Measurements from ENCODE around the gene SPSB3. TPM values are rescaled to one million over a fixed set of nuclear protein-coding genes. Genes with fewer than 3 reads are reported as not detected.

The SPSB3 gene
- 9.5 to 18.3 TPM (median 12.2 TPM) in 3 replicates for polyA plus RNA-seq
- polyA plus RNA-seq (2011; ENCODE audit: low read depth), result 14.0 TPM
- 6.7 and 15.3 TPM in 2 replicates for polyA plus RNA-seq (2011; cell fraction: cytosol; rRNA removed)
- polyA plus RNA-seq (2011; cell fraction: nucleus; rRNA removed), result 33.8 and 41.5 TPM in 2 replicates
- 12.3 and 31.5 TPM in 2 replicates for polyA plus RNA-seq (2012; ENCODE audit: low replicate concordance)
- 3.7 to 8.5 TPM (median 6.6 TPM) in 3 replicates for polyA minus RNA-seq
- 17.8 TPM for polyA minus RNA-seq (2011; cell fraction: cytosol; rRNA and poly(A)+ RNA removed)
- 6.1 and 9.4 TPM in 2 replicates for polyA minus RNA-seq (2011; cell fraction: nucleus; rRNA and poly(A)+ RNA removed)

GRCh38 chr16:1782408-1783264, at the start of gene SPSB3, which contains the start of gene NUBP2:
SPSB3 (minus strand) TSS chr16:1782571; CDS start chr16:1781483, 1,088 bp downstream.
NUBP2 (plus strand) TSS chr16:1782960; CDS start chr16:1783021, 61 bp downstream.
- no peaks in the 10 kb centered on the region for H3K27me3 ChIP-seq (ENCODE audit: control insufficient read depth, extremely low read depth, insufficient read depth, low read length)
- H4K20me1 ChIP-seq (ENCODE audit: control insufficient read depth, extremely low read depth, insufficient read depth, low read length), result no peaks in the 10 kb centered on the region
- H3K4me1 ChIP-seq (ENCODE audit: control insufficient read depth, extremely low read depth, insufficient read depth, low read length), result peaks cover 17% of the 10 kb centered on the region
- H2AFZ ChIP-seq (ENCODE audit: control insufficient read depth, low read length), result peak within 1 kb of the TSS; percentile 56
- TF ChIP-seq CTCF (optimal IDR thresholded peaks at IDR 0.05 in 1 of 3, IDR thresholded peaks at IDR 0.05 in 1 of 3, conservative IDR thresholded peaks at IDR 0.05 in 1 of 3; ENCODE audit: extremely low read depth in 1 of 3, insufficient read depth in 2 of 3, low read length in 3 of 3) (no peak), EZH2 (IDR thresholded peaks at IDR 0.05; ENCODE audit: low read length) (no peak)
- peak; percentile 99 for DNase-seq (ENCODE audit: low read depth, low spot score)
- H3K79me2 ChIP-seq (ENCODE audit: control insufficient read depth, insufficient read depth, low read length), result peaks cover 42% of the 10 kb centered on the region
- peak within 1 kb of the TSS; percentile 58 for H3K27ac ChIP-seq (ENCODE audit: control insufficient read depth, insufficient read depth, low read length)
- peak within 1 kb of the TSS; percentile 89 for H3K4me2 ChIP-seq (ENCODE audit: control insufficient read depth, extremely low read depth, insufficient read depth, low read depth, low read length)
- H3K36me3 ChIP-seq (ENCODE audit: control insufficient read depth in 2 of 2, extremely low read depth in 1 of 2, insufficient read depth in 2 of 2, low read length in 2 of 2), result peaks cover 7 to 8% of the 10 kb centered on the region in 2 experiments
- H3K9me3 ChIP-seq (ENCODE audit: control insufficient read depth, low read depth, low read length), result no peaks in the 10 kb centered on the region
- dilution Hi-C loops (cut with MboI; ENCODE audit: extremely low pct_ligation_motif_present, low sequenced_read_pairs), result no loop called here
- peaks cover 4% of the 10 kb centered on the region for H3K9me1 ChIP-seq (ENCODE audit: control insufficient read depth, extremely low read depth, insufficient read depth, low read length)
- H3K4me3 ChIP-seq (ENCODE audit: control insufficient read depth in 2 of 3, extremely low read depth in 1 of 3, insufficient read depth in 2 of 3, low read depth in 1 of 3, low read length in 3 of 3), result peak within 1 kb of the TSS; percentile 86 to 92 (median 92)
- H3K9ac ChIP-seq (ENCODE audit: control insufficient read depth, extremely low read depth, insufficient read depth, low read length), result peak within 1 kb of the TSS; percentile 81
- FAIRE-seq, result peak; percentile 98

GRCh38 chr16:1831186-1832075, 49.1 kb upstream of the SPSB3 start:
- H3K27me3 ChIP-seq (ENCODE audit: control insufficient read depth, extremely low read depth, insufficient read depth, low read length), result no peaks in the 10 kb centered on the region
- no peaks in the 10 kb centered on the region for H4K20me1 ChIP-seq (ENCODE audit: control insufficient read depth, extremely low read depth, insufficient read depth, low read length)
- no peak overlapping the region for H3K9ac ChIP-seq (ENCODE audit: control insufficient read depth, extremely low read depth, insufficient read depth, low read length)
- peaks cover 26% of the 10 kb centered on the region for H3K79me2 ChIP-seq (ENCODE audit: control insufficient read depth, insufficient read depth, low read length)
- H3K27ac ChIP-seq (ENCODE audit: control insufficient read depth, insufficient read depth, low read length), result no peak overlapping the region
- no peak for TF ChIP-seq EZH2 (IDR thresholded peaks at IDR 0.05; ENCODE audit: low read length)
- no peak for TF ChIP-seq CTCF (optimal IDR thresholded peaks at IDR 0.05 in 1 of 3, IDR thresholded peaks at IDR 0.05 in 1 of 3, conservative IDR thresholded peaks at IDR 0.05 in 1 of 3; ENCODE audit: extremely low read depth in 1 of 3, insufficient read depth in 2 of 3, low read length in 3 of 3)
- H3K4me2 ChIP-seq (ENCODE audit: control insufficient read depth, extremely low read depth, insufficient read depth, low read depth, low read length), result no peak overlapping the region
- dilution Hi-C loops (cut with MboI; ENCODE audit: extremely low pct_ligation_motif_present, low sequenced_read_pairs), result no loop called here
- peaks cover 1 to 5% of the 10 kb centered on the region in 2 experiments for H3K36me3 ChIP-seq (ENCODE audit: control insufficient read depth in 2 of 2, extremely low read depth in 1 of 2, insufficient read depth in 2 of 2, low read length in 2 of 2)
- H3K4me1 ChIP-seq (ENCODE audit: control insufficient read depth, extremely low read depth, insufficient read depth, low read length), result peaks cover 32% of the 10 kb centered on the region
- FAIRE-seq (no peak), DNase-seq (ENCODE audit: low read depth, low spot score) (no peak)
- no peak overlapping the region for H3K4me3 ChIP-seq (ENCODE audit: control insufficient read depth in 2 of 3, extremely low read depth in 1 of 3, insufficient read depth in 2 of 3, low read depth in 1 of 3, low read length in 3 of 3)
- no peak overlapping the region for H2AFZ ChIP-seq (ENCODE audit: control insufficient read depth, low read length)
- no peaks in the 10 kb centered on the region for H3K9me1 ChIP-seq (ENCODE audit: control insufficient read depth, extremely low read depth, insufficient read depth, low read length)
- no peaks in the 10 kb centered on the region for H3K9me3 ChIP-seq (ENCODE audit: control insufficient read depth, low read depth, low read length)
